Activated T-cell treated with anti-CD3 and anti-CD28 coated beads for 48 hours (primary cell): ENCODE measurements around the gene RWDD1.

Experiments
- DNase-seq: peaks from one replicate; pipeline ENCODE4 v3.0.0-alpha.2; 2020; ENCODE audit warnings: low read depth

The RWDD1 gene

DNA sequence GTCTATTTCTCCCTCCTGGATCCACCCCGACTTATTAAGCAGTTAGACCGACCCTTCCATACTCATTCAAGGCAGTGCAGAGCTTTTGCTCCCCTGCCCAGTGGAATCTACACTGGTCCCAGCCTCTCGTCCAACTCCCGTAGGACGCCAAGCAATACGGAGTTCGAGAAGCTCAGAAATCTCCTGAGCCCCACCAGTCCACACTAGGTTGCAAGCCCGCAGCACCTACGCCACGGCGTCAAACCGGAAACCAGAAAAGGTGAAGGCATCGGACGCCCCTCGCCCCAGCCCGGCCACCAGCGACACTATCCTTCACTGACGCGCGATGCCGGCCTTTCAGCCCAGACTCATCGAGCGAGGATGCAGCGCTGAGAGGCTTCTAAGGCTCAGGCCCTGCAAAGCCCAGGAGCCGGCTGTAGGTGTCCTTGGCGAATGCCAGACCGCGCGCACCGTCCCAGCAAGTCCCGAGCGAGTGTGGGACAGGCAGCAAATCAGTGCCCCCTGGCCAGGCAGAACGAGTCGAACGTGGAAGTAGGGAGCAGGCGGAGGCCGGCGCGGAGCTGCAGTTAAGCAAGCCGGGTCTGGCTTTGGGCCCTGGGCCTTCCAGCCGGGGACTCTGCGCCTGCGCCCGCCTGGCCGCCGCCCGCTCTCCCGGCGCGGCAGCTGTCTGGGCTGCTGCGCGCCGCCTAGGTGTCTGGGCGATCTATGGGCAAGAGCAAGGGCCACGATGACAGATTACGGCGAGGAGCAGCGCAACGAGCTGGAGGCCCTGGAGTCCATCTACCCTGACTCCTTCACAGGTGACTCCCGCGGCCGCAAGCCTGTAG, at the start of gene RWDD1:
Gene RWDD1 (plus strand): TSS at position 649 of the 827 bp plus-strand sequence. CDS start 79 bp downstream, at position 728.
- DNase-seq = peak; percentile 96

GRCh38 chr6:116522896-116523295, 48.4 kb upstream of the RWDD1 start:
- no peak for DNase-seq

DNA sequence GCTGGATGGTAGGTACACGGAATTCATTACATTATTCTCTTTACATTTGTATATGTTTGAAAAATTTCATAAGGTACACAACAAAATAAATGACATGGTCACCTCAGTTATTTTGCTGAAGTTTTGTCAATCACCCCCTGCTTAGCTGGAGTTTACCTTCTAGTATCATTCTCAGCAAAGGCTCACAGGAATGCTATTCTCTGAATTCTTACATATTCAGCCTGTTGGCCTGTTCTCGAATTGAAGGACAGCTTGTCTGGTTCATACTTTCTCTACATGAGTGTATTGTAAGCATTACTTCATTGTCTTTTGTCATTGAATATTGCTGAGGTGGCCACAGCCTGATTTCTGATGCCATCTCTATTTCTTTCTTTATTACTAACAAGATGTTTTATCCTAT, 47.1 kb upstream of the RWDD1 start:
- no peak for DNase-seq

GRCh38 chr6:116528133-116528532, 43.2 kb upstream of the RWDD1 start:
- DNase-seq = no peak

DNA sequence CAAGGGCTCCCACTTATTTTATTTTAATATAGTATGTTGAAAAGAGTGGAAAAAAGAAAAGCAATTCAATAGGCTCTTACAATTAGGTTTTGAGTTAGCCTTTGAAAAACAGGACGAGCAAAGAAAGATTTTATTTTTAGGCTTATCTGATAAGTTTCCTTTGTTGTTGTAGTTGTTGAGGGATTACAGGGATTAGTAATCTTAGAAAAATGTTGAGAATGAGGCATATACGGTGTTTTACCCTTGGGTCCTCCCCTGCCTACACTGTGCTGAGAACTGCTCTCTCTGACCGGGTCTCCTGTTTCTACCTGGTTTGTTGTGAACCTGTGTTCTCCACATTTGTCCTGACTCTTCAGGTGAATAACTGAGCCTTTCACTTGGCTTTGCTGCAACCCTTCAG, 42.5 kb upstream of the RWDD1 start:
- no peak for DNase-seq

DNA sequence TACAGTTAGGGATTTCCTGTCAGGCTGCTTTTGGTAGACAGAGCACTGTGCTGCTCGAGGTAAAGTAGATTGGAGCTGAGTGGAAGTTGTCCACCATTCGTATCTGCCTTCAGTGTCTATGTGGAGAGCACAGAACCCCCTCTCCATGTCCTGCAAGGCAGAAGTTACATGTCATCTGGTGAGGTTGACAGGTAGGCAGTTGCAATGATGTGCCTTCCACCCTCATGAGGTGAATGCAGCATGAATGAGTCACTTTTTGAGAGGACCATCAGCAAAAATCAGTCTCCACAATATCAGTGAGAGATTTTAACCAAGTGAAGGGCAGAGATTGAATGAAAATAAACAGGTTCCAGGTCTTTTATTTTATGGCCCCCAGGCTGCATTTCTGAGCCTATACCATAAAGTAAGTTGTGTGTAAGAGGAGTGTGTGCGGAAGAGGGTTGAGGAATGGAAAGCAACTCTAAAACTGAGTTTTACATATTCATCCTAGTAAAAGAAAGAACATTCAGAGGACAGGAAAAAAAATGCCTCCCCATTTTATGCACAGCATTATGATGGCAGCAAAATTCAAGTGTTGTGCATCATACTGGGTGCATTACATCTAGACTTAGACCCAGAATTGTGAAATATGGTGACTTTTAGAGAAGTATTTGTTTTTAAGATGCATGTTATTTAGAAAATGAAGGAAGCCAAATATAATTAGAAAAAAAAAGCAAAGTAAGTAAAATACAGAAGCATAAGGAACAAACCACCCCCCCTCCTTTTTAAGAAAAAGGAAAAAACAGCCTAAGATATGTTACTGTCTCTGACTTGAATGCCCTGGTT, 41.6 kb upstream of the RWDD1 start:
- no peak for DNase-seq

DNA sequence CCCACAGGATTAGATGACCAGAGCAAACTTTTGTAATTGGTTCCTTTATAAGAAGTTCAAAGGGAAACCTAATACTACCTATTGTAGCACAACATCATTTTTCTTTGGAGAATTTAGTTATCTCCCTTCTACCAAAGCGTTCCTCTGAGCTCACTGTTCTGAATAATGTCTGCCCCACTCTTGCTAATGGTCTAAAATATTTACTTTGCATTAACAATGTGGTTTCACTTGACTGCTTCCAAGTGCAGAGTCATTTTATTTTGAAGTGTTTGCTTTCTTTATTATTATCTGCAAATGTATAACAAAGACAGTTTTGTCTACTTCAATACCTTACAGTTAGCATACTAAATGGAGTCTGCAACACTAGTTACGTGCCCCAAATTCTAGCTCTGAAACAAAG, 40.9 kb upstream of the RWDD1 start:
- DNase-seq = no peak

GRCh38 chr6:116531675-116532570, 39.4 kb upstream of the RWDD1 start:
- DNase-seq = peak; percentile 25

DNA sequence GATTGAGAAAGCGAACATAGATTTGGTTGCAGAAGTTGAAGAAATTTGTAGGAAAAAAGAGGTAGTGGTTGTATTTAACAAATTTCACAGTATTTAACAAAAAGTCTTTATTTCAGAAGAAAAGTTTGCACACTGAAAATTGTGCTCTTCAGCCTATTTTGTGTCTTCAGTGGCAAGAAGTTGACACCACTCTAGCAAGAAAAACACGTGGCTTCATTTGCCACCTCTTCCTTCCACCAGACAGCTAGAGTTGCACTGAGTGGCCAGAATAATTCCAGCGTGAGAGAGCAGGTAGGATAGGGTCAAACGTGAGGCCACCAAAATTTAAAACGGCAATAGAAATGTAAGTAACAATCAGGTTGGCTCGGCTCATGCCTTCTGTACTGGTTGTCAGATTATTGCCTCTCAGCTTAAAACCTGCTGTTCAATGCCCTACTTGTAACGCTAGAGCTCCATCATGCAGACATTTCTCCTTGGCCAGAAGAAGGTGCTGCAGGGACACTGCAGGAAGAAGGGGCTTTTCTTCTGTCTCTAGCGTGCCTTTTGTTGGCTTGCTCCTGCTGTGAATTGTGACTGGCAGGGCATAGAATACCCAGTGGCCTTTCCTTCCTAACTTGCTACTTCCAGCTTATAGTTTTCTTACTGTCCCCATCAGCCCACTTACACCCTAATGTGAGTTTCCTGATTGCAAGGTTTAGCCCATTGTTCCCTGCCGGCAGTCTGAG, 37.9 kb upstream of the RWDD1 start:
- no peak for DNase-seq

- DNase-seq = no peak
Measured at GRCh38 chr6:116535109-116535508, 36.2 kb upstream of the RWDD1 start.

DNA sequence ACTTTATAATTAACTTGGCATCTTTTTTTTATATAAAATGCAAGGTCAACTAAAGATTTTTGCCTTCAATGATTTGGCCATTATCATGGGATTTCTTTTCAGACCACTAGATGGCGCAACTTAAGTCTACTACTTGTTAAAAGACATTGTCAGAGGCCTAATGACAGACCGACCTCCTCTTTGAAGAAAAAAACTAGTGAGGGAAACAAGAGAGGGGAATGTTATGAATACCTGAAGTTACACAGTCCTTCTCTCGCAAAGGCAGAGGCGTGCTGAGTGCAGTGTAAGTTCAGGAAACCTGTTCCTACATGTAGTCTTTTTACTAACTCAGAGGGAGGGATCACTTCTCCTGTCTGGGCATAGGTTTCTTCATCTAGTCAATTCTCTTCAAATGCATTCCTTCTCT, 35.1 kb upstream of the RWDD1 start:
- DNase-seq = no peak

GRCh38 chr6:116542426-116542825, 28.9 kb upstream of the RWDD1 start:
- no peak for DNase-seq

DNA sequence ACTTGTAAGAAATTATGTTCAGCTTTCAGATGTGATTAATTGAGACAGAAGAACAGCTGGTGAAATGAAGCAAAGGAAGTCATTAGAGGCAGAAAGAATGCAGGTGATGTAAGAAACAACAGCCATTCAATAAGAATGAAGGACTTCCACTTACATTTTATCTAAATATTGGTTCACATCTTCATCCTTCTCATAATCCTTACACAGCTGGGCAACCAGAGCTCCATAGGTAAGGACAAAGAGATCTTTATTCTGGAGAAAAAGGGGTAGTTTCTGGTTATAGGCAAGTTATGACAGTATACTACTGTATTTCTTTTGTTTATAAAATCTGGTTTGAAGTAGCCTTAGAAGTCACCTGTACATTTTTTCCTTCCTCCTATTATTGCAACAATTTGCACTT, 28.2 kb upstream of the RWDD1 start:
- no peak for DNase-seq

GRCh38 chr6:116545651-116546050, 25.7 kb upstream of the RWDD1 start, which contains the start of gene TRAPPC3L:
TRAPPC3L (minus strand) TSS chr6:116545684; CDS start chr6:116545514, 170 bp downstream.
- DNase-seq = no peak

- DNase-seq = no peak
Measured at GRCh38 chr6:116547358-116547757, 23.9 kb upstream of the RWDD1 start.

DNA sequence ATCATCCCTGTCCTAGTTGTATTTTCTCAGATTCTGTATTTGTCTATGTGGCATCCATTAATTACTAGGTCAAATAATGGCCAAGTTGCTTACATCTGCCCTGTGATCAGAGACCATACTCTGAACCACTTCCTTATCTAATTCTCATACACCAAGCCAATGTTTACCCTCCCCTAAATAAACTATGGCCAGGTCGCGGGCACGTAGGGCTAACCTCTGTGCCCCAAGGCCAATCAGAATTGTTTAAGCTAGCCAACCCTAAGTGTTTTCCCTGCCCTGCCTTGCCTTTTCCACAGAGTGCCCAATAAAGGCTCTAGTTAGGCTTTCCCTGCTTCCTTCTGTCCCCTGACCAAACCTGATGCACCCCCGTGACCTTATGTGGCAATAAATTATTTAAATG, 20.5 kb upstream of the RWDD1 start:
- DNase-seq = no peak

GRCh38 chr6:116553451-116553850, 17.9 kb upstream of the RWDD1 start, which contains the start of gene CALHM4:
CALHM4 (plus strand) TSS chr6:116553751; CDS start chr6:116553794, 43 bp downstream.
- DNase-seq = no peak

GRCh38 chr6:116556065-116556464, 15.2 kb upstream of the RWDD1 start:
- no peak for DNase-seq

GRCh38 chr6:116556814-116557415, 14.4 kb upstream of the RWDD1 start:
- no peak for DNase-seq

DNA sequence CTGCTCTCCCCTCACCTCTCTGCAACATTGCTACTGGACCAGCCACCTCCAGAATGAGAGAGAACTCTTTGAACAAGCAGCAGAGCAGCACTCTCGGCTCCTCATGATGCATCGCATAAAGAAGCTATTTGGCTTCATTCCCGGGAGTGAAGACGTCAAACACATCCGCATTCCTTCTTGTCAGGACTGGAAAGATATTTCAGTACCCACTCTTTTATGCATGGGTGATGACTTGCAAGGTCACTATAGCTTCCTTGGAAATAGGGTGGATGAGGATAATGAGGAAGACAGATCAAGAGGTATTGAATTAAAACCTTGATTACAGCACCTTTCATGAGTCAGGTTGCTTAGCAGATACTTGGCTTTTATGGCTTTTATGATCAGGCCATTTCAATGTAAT, 13.4 kb upstream of the RWDD1 start:
- no peak for DNase-seq

DNA sequence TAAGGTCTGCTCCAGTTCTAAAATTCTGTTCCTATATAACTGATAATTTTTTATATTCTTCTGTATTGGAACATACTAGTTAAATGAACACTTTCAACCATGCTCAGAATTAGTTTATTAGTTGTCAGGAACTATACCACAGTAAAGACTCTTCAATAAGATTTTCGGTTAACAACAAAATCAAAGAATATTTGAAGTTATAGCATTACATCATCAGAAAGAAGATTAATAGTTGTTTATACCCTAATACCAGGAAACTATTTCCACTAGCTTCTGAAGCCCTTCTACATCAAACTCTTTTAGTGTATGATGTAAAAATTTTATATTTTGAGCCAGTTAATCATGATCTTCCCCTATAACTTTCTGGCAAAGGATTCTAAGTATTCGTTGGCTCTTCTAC, 11.2 kb upstream of the RWDD1 start:
- no peak for DNase-seq
